ENCODE results near the gene GPC3. TPM values are rescaled to one million over a fixed set of nuclear protein-coding genes. Genes with fewer than 3 reads are reported as not detected.

Gene GPC3
- total RNA-seq, 1 experiment from 2014 or later, result 0.98 TPM

- Histone ChIP-seq H4K20me1 (ENCODE audit: insufficient read depth) (no peaks in the 10 kb centered on the region), H3K27ac (ENCODE audit: low read depth, low read length) (no peak overlapping the region), H3K36me3 (ENCODE audit: control insufficient read depth in 1 of 2, insufficient read depth in 2 of 2, low read length in 2 of 2) (no peaks in the 10 kb centered on the region), H3K9me2 (ENCODE audit: insufficient read depth) (no peaks in the 10 kb centered on the region), H3K4me3 (replicated peaks in 1 of 2; ENCODE audit: low read depth in 1 of 2, low read length in 2 of 2) (no peak overlapping the region), H3K27me3 (ENCODE audit: insufficient read depth, low read length) (no peaks in the 10 kb centered on the region), H3K79me2 (ENCODE audit: insufficient read depth, low read length) (no peaks in the 10 kb centered on the region), H3K4me2 (ENCODE audit: low read length) (no peak overlapping the region), H2AFZ (ENCODE audit: low read depth, low read length, poor library complexity, severe bottlenecking) (no peak overlapping the region), H3K4me1 (ENCODE audit: control insufficient read depth in 1 of 2, insufficient read depth in 2 of 2, low read length in 2 of 2) (no peaks in the 10 kb centered on the region), H3K9me3 (ENCODE audit: control insufficient read depth in 1 of 2, insufficient read depth in 1 of 2, low read depth in 1 of 2, low read length in 2 of 2) (no peaks in the 10 kb centered on the region), H3K9ac (ENCODE audit: low read length) (no peak overlapping the region)
- no peak for DNase-seq (ENCODE audit: low read depth, low spot score)
- ChIA-PET CTCF (no interaction called here), RAD21 (ENCODE audit: low non-redundant PET in 1 of 2, low total read pairs in 2 of 2, uncharacterized antibody in 2 of 2, unreplicated experiment in 2 of 2) (no interaction called here), POLR2A (no interaction called here)
- intact Hi-C loops (cut with micrococcal nuclease), result no loop called here
- BruUV-seq (replicated peaks), result no TSS peak
- ATAC-seq, result no peak
- TF ChIP-seq MAX (IDR thresholded peaks at IDR 0.05), result no peak
- TF ChIP-seq ELF1 (IDR thresholded peaks at IDR 0.05; ENCODE audit: borderline replicate concordance, low read depth), result no peak
- no peak for TF ChIP-seq CBX3 (IDR thresholded peaks at IDR 0.05; ENCODE audit: low read depth)
- TF ChIP-seq SRF (IDR thresholded peaks at IDR 0.05; ENCODE audit: low read depth), result no peak
- TF ChIP-seq RAD21 (IDR thresholded peaks at IDR 0.05; ENCODE audit: low read depth), result no peak
- TF ChIP-seq YY1 (IDR thresholded peaks at IDR 0.05; ENCODE audit: extremely low read depth, insufficient replicate concordance, low read depth, low read length), result no peak
- TF ChIP-seq EZH2phosphoT487 (IDR thresholded peaks at IDR 0.05; ENCODE audit: borderline replicate concordance), result no peak
- TF ChIP-seq EGR1 (IDR thresholded peaks at IDR 0.05; ENCODE audit: low read depth), result no peak
- no peak for TF ChIP-seq JUND (IDR thresholded peaks at IDR 0.05)
Observed at GRCh38 chrX:133490955-133491354, 494.4 kb downstream of the GPC3 start.
